Psoas muscle (tissue), 8 donors: Measurements from ENCODE around the gene GNB2. TPM values are rescaled to one million over a fixed set of nuclear protein-coding genes. Genes with fewer than 3 reads are reported as not detected.

Experiments
- ATAC-seq, 4 donors: fragments of 200-7000 bp; cut with Tn5 transposase; one replicate each; pipeline ENCODE4 v1.9.1; 2020; ENCODE audit warnings: moderate library complexity in 3 of 4, mild to moderate bottlenecking in 2 of 4
- DNase-seq, 2 donors: peaks; one replicate each; pipeline ENCODE4 v3.0.0-alpha.2; 2020
- H3K27ac ChIP-seq: fragments of 200-600 bp; one replicate; pipeline ENCODE4 v1.8.0; 2022
- H3K27me3 ChIP-seq, 3 donors: fragments of 200-600 bp in 1 of 3; one replicate each; pipeline versions ENCODE4 v1.6.1 to v1.8.0; 2013 to 2022; ENCODE audit warnings: low read length in 2 of 3, mild to moderate bottlenecking in 2 of 3, moderate library complexity in 1 of 3; ENCODE audit not compliant: insufficient read depth in 3 of 3
- H3K36me3 ChIP-seq, 2 donors: fragments of 200-600 bp in 1 of 2; one replicate each; pipeline versions ENCODE4 v1.6.1 to v1.8.0; 2013 to 2022; ENCODE audit warnings: low read depth in 1 of 2, mild to moderate bottlenecking in 1 of 2, moderate library complexity in 1 of 2; ENCODE audit not compliant: insufficient read depth in 1 of 2
- H3K4me1 ChIP-seq: fragments of 200-600 bp; one replicate; pipeline ENCODE4 v1.8.0; 2022
- H3K4me3 ChIP-seq: fragments of 200-600 bp; one replicate; pipeline ENCODE4 v1.8.0; 2022; ENCODE audit warnings: mild to moderate bottlenecking
- H3K9me3 ChIP-seq: fragments of 200-600 bp; one replicate; pipeline ENCODE4 v1.8.0; 2022
- CTCF ChIP-seq: fragments of 200-600 bp; IDR thresholded peaks from one replicate; pipeline ENCODE4 v1.8.0; 2022; ENCODE audit warnings: antibody characterized with exemption
- WGBS, 3 donors: extraction: QIAGEN DNeasy Blood & Tissue Kit; methylation state at CpG; one replicate each; pipeline versions ENCODE4 v1.1.6 to v1.1.7; 2013; 5-methylcytosine and 5-hydroxymethylcytosine counted together
- intact Hi-C, 2 donors: fragments of 100-400 bp; cut with DNase I; formaldehyde crosslinking; loops; one replicate each; pipeline versions ENCODE4 v1.11.0 to v1.14.2; 2022
- polyA plus RNA-seq, 3 donors: library from polyadenylated mRNA; stranded (reverse); fragments of 200-250 nt; gene quantifications; one replicate each; pipeline ENCODE4 v1.2.3, GENCODE V29; 2013
- total RNA-seq, 4 donors: library from RNA; stranded (reverse); fragmentation: NEBNext Ultra II Directional in 2 of 4; extraction: Animal tissue kit (Norgen Biotek cat#: 25700) in 2 of 4; gene quantifications; one replicate each; pipeline versions ENCODE4 v1.2.1 to v1.2.4, GENCODE V29; 2021 to 2023
- donor health status: healthy with polysubstance abuse.
- donor health status: DM: no; HTN: no; CAD: no; lungs with moderate emphysema.
- donor health status: Bipolar disorder and iron deficiency.
- donor health status: healthy.
- donor health status: DM: yes; HTN: yes; CAD: no.
- donor health status: DM: no; HTN: no; CAD: no.
- donor health status: DM: no; HTN: no; CAD: no.
- donor health status: DM: yes; HTN: yes; CAD: no.

GNB2 gene
- total and polyA plus RNA-seq, 7 donors = 87.1 to 148 (median 117) TPM

GRCh38 chr7:100683659-100684533, 10.4 kb downstream of the GNB2 start:
- DNase-seq (no peak), ATAC-seq (no peak)
- H3K36me3 ChIP-seq = peaks cover 3 to 98% of the 10 kb centered on the region in 2 donors
- H3K4me1 ChIP-seq = peaks cover 5% of the 10 kb centered on the region
- TF ChIP-seq CTCF = no peak
- 92 to 94% (median 93%) methylated on average over 27 to 37 of the region's 37 CpGs for WGBS, 3 donors
- H3K4me3 ChIP-seq = no peak overlapping the region
- intact Hi-C loops = no loop called here
- H3K27ac ChIP-seq = no peak overlapping the region
- no peaks in the 10 kb centered on the region for H3K27me3 ChIP-seq
- no peaks in the 10 kb centered on the region for H3K9me3 ChIP-seq

GRCh38 chr7:100684534-100685042, 11.0 kb downstream of the GNB2 start:
- H3K9me3 ChIP-seq = no peaks in the 10 kb centered on the region
- ATAC-seq (no peak), DNase-seq (no peak)
- no peak overlapping the region for H3K4me3 ChIP-seq
- intact Hi-C loops = loop anchor here in 1 of 2 donors (5.0 kb wide), 1 partner anchor 107 kb away; no protein-coding TSS in a partner anchor
- 91 to 95% (median 94%) methylated on average over 16 of the region's 16 CpGs for WGBS, 3 donors
- peaks cover 12% of the 10 kb centered on the region for H3K4me1 ChIP-seq
- H3K27me3 ChIP-seq = no peaks in the 10 kb centered on the region
- peaks cover 3 to 96% of the 10 kb centered on the region in 2 donors for H3K36me3 ChIP-seq
- no peak overlapping the region for H3K27ac ChIP-seq
- TF ChIP-seq CTCF = no peak

GRCh38 chr7:100685049-100685605, 11.6 kb downstream of the GNB2 start:
- intact Hi-C loops = loop anchor here in 1 of 2 donors (5.0 kb wide), 1 partner anchor 108 kb away; no protein-coding TSS in a partner anchor
- Histone ChIP-seq H3K27ac (no peak overlapping the region), H3K27me3 (no peaks in the 10 kb centered on the region), H3K4me1 (peaks cover 17% of the 10 kb centered on the region), H3K9me3 (no peaks in the 10 kb centered on the region), H3K36me3 (peaks cover 3 to 92% of the 10 kb centered on the region in 2 donors), H3K4me3 (no peak overlapping the region)
- WGBS, 3 donors = 89 to 94% (median 89%) methylated on average over 17 to 18 of the region's 18 CpGs
- ATAC-seq (no peak), DNase-seq (no peak)
- no peak for TF ChIP-seq CTCF

- H3K27ac ChIP-seq = no peak overlapping the region
- H3K4me3 ChIP-seq = no peak overlapping the region
- peaks cover 3 to 86% of the 10 kb centered on the region in 2 donors for H3K36me3 ChIP-seq
- H3K9me3 ChIP-seq = no peaks in the 10 kb centered on the region
- intact Hi-C loops = loop anchor here in 1 of 2 donors (5.0 kb wide), 1 partner anchor 108 kb away; no protein-coding TSS in a partner anchor
- no peak for ATAC-seq
- no peak for DNase-seq
- 91 to 95% (median 92%) methylated on average over 16 to 17 of the region's 17 CpGs for whole genome bisulfite sequencing, 3 donors
- H3K27me3 ChIP-seq = no peaks in the 10 kb centered on the region
- peaks cover 20% of the 10 kb centered on the region for H3K4me1 ChIP-seq
- TF ChIP-seq CTCF = no peak
Observed at GRCh38 chr7:100685631-100686145, 12.1 kb downstream of the GNB2 start.
